ENCODE data around the gene CGB8. TPM values are rescaled to one million over a fixed set of nuclear protein-coding genes. Genes with fewer than 3 reads are reported as not detected.

CGB8 gene
- total RNA-seq, 3 donors from 2014 or later = not detected

GRCh38 chr19:49016067-49016839 is 32.7 kb downstream of the CGB8 start:
- H3K9me3 ChIP-seq = no peaks in the 10 kb centered on the region
- ATAC-seq (no peak), DNase-seq (no peak)
- intact Hi-C loops (cut with DNase I, micrococcal nuclease) = no loop called here
- H3K4me1 ChIP-seq (ENCODE audit: low read depth) = peaks cover 12% of the 10 kb centered on the region
- no peak overlapping the region for H3K4me3 ChIP-seq
- H3K36me3 ChIP-seq (ENCODE audit: low read depth) = no peaks in the 10 kb centered on the region
- TF ChIP-seq CTCF (IDR thresholded peaks at IDR 0.05) = no peak

- TF ChIP-seq CTCF (IDR thresholded peaks at IDR 0.05) = no peak
- intact Hi-C loops (cut with DNase I, micrococcal nuclease) = no loop called here
- H3K4me3 ChIP-seq = no peak overlapping the region
- no peaks in the 10 kb centered on the region for H3K9me3 ChIP-seq
- no peaks in the 10 kb centered on the region for H3K36me3 ChIP-seq (ENCODE audit: low read depth)
- ATAC-seq (no peak), DNase-seq (no peak)
- H3K4me1 ChIP-seq (ENCODE audit: low read depth) = peaks cover 12% of the 10 kb centered on the region
Observed at GRCh38 chr19:49014870-49015255, 34.0 kb downstream of the CGB8 start.

- intact Hi-C loops (cut with DNase I, micrococcal nuclease) = no loop called here
- H3K4me1 ChIP-seq (ENCODE audit: low read depth) = peaks cover 12% of the 10 kb centered on the region
- ATAC-seq (no peak), DNase-seq (no peak)
- H3K4me3 ChIP-seq = no peak overlapping the region
- TF ChIP-seq CTCF (IDR thresholded peaks at IDR 0.05) = no peak
- H3K36me3 ChIP-seq (ENCODE audit: low read depth) = no peaks in the 10 kb centered on the region
- no peaks in the 10 kb centered on the region for H3K9me3 ChIP-seq
Observed at GRCh38 chr19:49014123-49014869, 34.6 kb downstream of the CGB8 start.

- Histone ChIP-seq H3K4me1 (ENCODE audit: low read depth) (no peaks in the 10 kb centered on the region), H3K4me3 (no peak overlapping the region), H3K36me3 (ENCODE audit: low read depth) (peaks cover 6% of the 10 kb centered on the region), H3K9me3 (no peaks in the 10 kb centered on the region)
- DNase-seq (no peak), ATAC-seq (no peak)
- intact Hi-C loops (cut with DNase I, micrococcal nuclease) = no loop called here
- TF ChIP-seq CTCF (IDR thresholded peaks at IDR 0.05) = no peak
Observed at GRCh38 chr19:49011194-49011593, 37.7 kb downstream of the CGB8 start.

GRCh38 chr19:49010453-49010852 is 38.5 kb downstream of the CGB8 start:
- TF ChIP-seq CTCF (IDR thresholded peaks at IDR 0.05) = no peak
- ATAC-seq (no peak), DNase-seq (no peak)
- Histone ChIP-seq H3K4me3 (no peak overlapping the region), H3K4me1 (ENCODE audit: low read depth) (no peaks in the 10 kb centered on the region), H3K9me3 (no peaks in the 10 kb centered on the region), H3K36me3 (ENCODE audit: low read depth) (peaks cover 6% of the 10 kb centered on the region)
- intact Hi-C loops (cut with DNase I, micrococcal nuclease) = no loop called here

All from mucosa of descending colon (tissue), 3 donors.